PC-3 (cell line): ENCODE data around the gene RAB3B. TPM values are rescaled to one million over a fixed set of nuclear protein-coding genes. Genes with fewer than 3 reads are reported as not detected.

Source experiments
- ATAC-seq: fragments of 200-7000 bp; cut with Tn5 transposase; 2 replicates; pipeline ENCODE4 v1.9.1; 2020; ENCODE audit warnings: mild to moderate bottlenecking, moderate library complexity
- BruUV-seq: library from RNA; stranded (reverse); fragments of 400-500 nt; replicated peaks from 2 replicates; lab custom pipeline; 2021; lab: Mats Ljungman, UMichigan
- CTCF ChIA-PET: fragments of 300-600 bp; sonication (Branson Sonifier 250); formaldehyde crosslinking; loops from one replicate; lab custom pipeline; 2022; ENCODE audit warnings: antibody characterized with exemption; lab: Charles Lee
- POLR2A ChIA-PET: fragments of 300-600 bp; sonication (Branson Sonifier 250); formaldehyde crosslinking; loops from one replicate; lab custom pipeline; 2022; ENCODE audit warnings: antibody characterized with exemption; ENCODE audit not compliant: unreplicated experiment; lab: Charles Lee
- DNase-seq: peaks from one replicate; pipeline ENCODE4 v3.0.0-alpha.2; 2015
- H2AFZ ChIP-seq: fragments of 300-600 bp; sonication (generic); 2 replicates; pipeline ENCODE4 v1.6.0; 2016; ENCODE audit warnings: antibody characterized with exemption, low read length
- H3F3A ChIP-seq: fragments of 300-600 bp; sonication (generic); one replicate; pipeline ENCODE4 v1.6.0; 2017; ENCODE audit warnings: antibody characterized with exemption, low read length, control low read depth, mild to moderate bottlenecking; ENCODE audit not compliant: unreplicated experiment
- H3K27ac ChIP-seq: fragments of 300-600 bp; sonication (generic); 2 replicates; pipeline ENCODE4 v1.5.1; 2016; ENCODE audit warnings: mild to moderate bottlenecking, low read length
- H3K27me3 ChIP-seq: fragments of 300-600 bp; sonication (generic); 2 replicates; pipeline ENCODE4 v1.6.1; 2016; ENCODE audit warnings: low read length, mixed read lengths
- H3K36me3 ChIP-seq: fragments of 300-600 bp; sonication (generic); 2 replicates; pipeline ENCODE4 v1.6.1; 2016; ENCODE audit warnings: low read depth, mixed run types, low read length, mixed read lengths
- H3K4me1 ChIP-seq: fragments of 300-600 bp; sonication (generic); 2 replicates; pipeline ENCODE4 v1.5.1; 2016; ENCODE audit warnings: low read length; ENCODE audit not compliant: insufficient read depth
- H3K4me2 ChIP-seq: fragments of 300-600 bp; sonication (generic); 2 replicates; pipeline ENCODE4 v1.6.0; 2016; ENCODE audit warnings: low read length
- H3K4me3 ChIP-seq: fragments of 300-600 bp; sonication (generic); 2 replicates; pipeline ENCODE4 v1.5.1; 2016; ENCODE audit warnings: mild to moderate bottlenecking, low read length, mixed read lengths
- H3K79me2 ChIP-seq: fragments of 300-600 bp; sonication (generic); 2 replicates; pipeline ENCODE4 v1.6.1; 2017; ENCODE audit warnings: low read length, mixed read lengths
- H3K9ac ChIP-seq: fragments of 300-600 bp; sonication (generic); 2 replicates; pipeline ENCODE4 v1.6.0; 2016; ENCODE audit warnings: mild to moderate bottlenecking, low read length
- H3K9me2 ChIP-seq: fragments of 300-600 bp; sonication (generic); replicated peaks from 2 replicates; pipeline ENCODE4 v1.6.1; 2016; ENCODE audit warnings: mixed run types, low read length, mixed read lengths
- H3K9me3 ChIP-seq: fragments of 300-600 bp; sonication (generic); 2 replicates; pipeline ENCODE4 v1.6.1; 2016; ENCODE audit warnings: low read length, mixed read lengths
- H4K20me1 ChIP-seq: fragments of 300-600 bp; sonication (generic); 2 replicates; pipeline ENCODE4 v1.6.1; 2016; ENCODE audit warnings: low read length, mixed read lengths
- CTCF ChIP-seq: fragments of 300-600 bp; sonication (generic); conservative IDR thresholded peaks from 2 replicates; pipeline ENCODE4 v1.5.1; 2017; ENCODE audit warnings: antibody characterized with exemption, low read depth, mild to moderate bottlenecking, low read length
- EZH2 ChIP-seq: fragments of 300-600 bp; sonication (generic); IDR thresholded peaks from one replicate; pipeline ENCODE4 v1.6.1; 2017; ENCODE audit warnings: antibody characterized with exemption, mild to moderate bottlenecking, low read length; ENCODE audit not compliant: unreplicated experiment
- EZH2phosphoT487 ChIP-seq: fragments of 300-600 bp; sonication (generic); IDR thresholded peaks from 2 replicates; pipeline ENCODE4 v1.6.1; 2018; ENCODE audit warnings: mild to moderate bottlenecking, antibody characterized with exemption, low read length, borderline replicate concordance
- intact Hi-C: fragments of 100-400 bp; cut with micrococcal nuclease; formaldehyde crosslinking; loops from 2 replicates; pipeline ENCODE4 v1.9.0; 2023
- total RNA-seq: library from RNA; depleted of rRNA; stranded (reverse); fragments of >200 nt; gene quantifications from 2 replicates; pipeline ENCODE4 v1.2.3, GENCODE V29; 2014

Gene RAB3B
- total RNA-seq, 1 experiment from 2014 or later, result 4.5 TPM

GRCh38 chr1:51960262-51960661 is 30.2 kb downstream of the RAB3B start:
- no TSS peak for BruUV-seq
- Histone ChIP-seq H3K9me2 (no peaks in the 10 kb centered on the region), H3K27me3 (no peaks in the 10 kb centered on the region), H3K9ac (no peak overlapping the region), H3K36me3 (no peaks in the 10 kb centered on the region), H2AFZ (no peak overlapping the region), H3K79me2 (no peaks in the 10 kb centered on the region), H4K20me1 (no peaks in the 10 kb centered on the region), H3K9me3 (no peaks in the 10 kb centered on the region), H3K4me2 (no peak overlapping the region), H3F3A (no peaks in the 10 kb centered on the region), H3K4me3 (no peak overlapping the region), H3K27ac (no peak overlapping the region), H3K4me1 (no peaks in the 10 kb centered on the region; the same call in 1 of the 2 replicates)
- no peak for ATAC-seq
- CTCF ChIA-PET, result no interaction called here
- no peak for DNase-seq
- intact Hi-C loops, result no loop called here
- TF ChIP-seq CTCF (no peak), EZH2phosphoT487 (no peak), EZH2 (no peak)
- POLR2A ChIA-PET, result no interaction called here

- H3K27ac ChIP-seq, result no peak overlapping the region
- no peak overlapping the region for H2AFZ ChIP-seq
- no peaks in the 10 kb centered on the region for H3K27me3 ChIP-seq
- no peaks in the 10 kb centered on the region for H3K36me3 ChIP-seq
- no peaks in the 10 kb centered on the region for H3K9me3 ChIP-seq
- no peaks in the 10 kb centered on the region; the same call in 1 of the 2 replicates for H3K4me1 ChIP-seq
- no peak overlapping the region for H3K4me3 ChIP-seq
- no peak for DNase-seq
- intact Hi-C loops, result loop anchor here (5.0 kb wide), 1 partner anchor 43 kb away; no protein-coding TSS in a partner anchor
- H4K20me1 ChIP-seq, result no peaks in the 10 kb centered on the region
- ATAC-seq, result no peak
- ChIA-PET POLR2A (no interaction called here), CTCF (no interaction called here)
- H3F3A ChIP-seq, result no peaks in the 10 kb centered on the region
- TF ChIP-seq EZH2phosphoT487 (no peak), CTCF (no peak), EZH2 (no peak)
- no peak overlapping the region for H3K9ac ChIP-seq
- BruUV-seq, result no TSS peak
- no peak overlapping the region for H3K4me2 ChIP-seq
- H3K79me2 ChIP-seq, result no peaks in the 10 kb centered on the region
- no peaks in the 10 kb centered on the region for H3K9me2 ChIP-seq
These were observed 31.7 kb downstream of the RAB3B start for GRCh38 chr1:51958824-51959223.

- Histone ChIP-seq H3K79me2 (no peaks in the 10 kb centered on the region), H2AFZ (no peak overlapping the region)
These were observed 32.9 kb downstream of the RAB3B start for GRCh38 chr1:51957618-51958017.

More at GRCh38 chr1:51957618-51958017, 32.9 kb downstream of the RAB3B start:
- no peaks in the 10 kb centered on the region for H3K9me3 ChIP-seq
- BruUV-seq, result no TSS peak
- H4K20me1 ChIP-seq, result no peaks in the 10 kb centered on the region
- intact Hi-C loops, result loop anchor here (5.0 kb wide), 1 partner anchor 45 kb away; no protein-coding TSS in a partner anchor
- TF ChIP-seq EZH2, result no peak
- no peak for TF ChIP-seq CTCF
- TF ChIP-seq EZH2phosphoT487, result no peak
- no peaks in the 10 kb centered on the region for H3K9me2 ChIP-seq
- POLR2A ChIA-PET, result no interaction called here
- no peaks in the 10 kb centered on the region for H3F3A ChIP-seq
- CTCF ChIA-PET, result no interaction called here
- no peak overlapping the region for H3K27ac ChIP-seq
- no peak for DNase-seq
- ATAC-seq, result no peak
- H3K9ac ChIP-seq, result no peak overlapping the region
- H3K27me3 ChIP-seq, result no peaks in the 10 kb centered on the region
- H3K36me3 ChIP-seq, result no peaks in the 10 kb centered on the region
- no peaks in the 10 kb centered on the region; the same call in 1 of the 2 replicates for H3K4me1 ChIP-seq
- H3K4me3 ChIP-seq, result no peak overlapping the region
- H3K4me2 ChIP-seq, result no peak overlapping the region
